GM10266 (cell line): ENCODE data around the gene SETMAR.
"Not testable (repeated sequence)": the region's sequence is repeated elsewhere in the genome, so short reads cannot be mapped to it uniquely, and the experiment has no call there.

Source experiments
- DNase-seq: peaks from one replicate; pipeline ENCODE4 v3.0.0; 2012; ENCODE audit errors: extremely low spot score
- CTCF ChIP-seq: IDR thresholded peaks from 2 replicates; pipeline ENCODE4 v1.5.1; 2012; ENCODE audit warnings: mild to moderate bottlenecking, low read depth; ENCODE audit not compliant: control insufficient read depth, insufficient read depth; ENCODE audit errors: missing control alignments

The SETMAR gene

DNA sequence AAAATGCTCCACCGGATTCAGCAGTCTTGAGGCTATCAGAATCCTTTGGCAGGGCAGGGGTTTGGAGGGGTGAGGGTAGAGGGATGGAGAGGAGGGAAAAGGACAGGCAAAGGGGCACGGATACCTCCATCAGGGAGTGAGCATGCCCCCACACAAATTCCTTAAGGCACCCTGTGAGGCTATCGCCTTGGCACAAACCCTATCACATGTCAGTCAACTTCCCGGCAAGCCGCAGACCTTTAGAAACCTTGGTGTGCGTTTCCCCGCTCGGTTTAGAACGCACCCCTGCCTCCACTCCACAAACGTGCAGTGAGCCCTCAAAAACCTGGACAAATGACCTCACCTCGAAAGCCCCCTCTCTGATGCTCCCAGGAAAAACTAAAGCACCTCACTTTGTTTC, 422 bp upstream of the SETMAR start:
- DNase-seq = no peak
- no peak for TF ChIP-seq CTCF

DNA sequence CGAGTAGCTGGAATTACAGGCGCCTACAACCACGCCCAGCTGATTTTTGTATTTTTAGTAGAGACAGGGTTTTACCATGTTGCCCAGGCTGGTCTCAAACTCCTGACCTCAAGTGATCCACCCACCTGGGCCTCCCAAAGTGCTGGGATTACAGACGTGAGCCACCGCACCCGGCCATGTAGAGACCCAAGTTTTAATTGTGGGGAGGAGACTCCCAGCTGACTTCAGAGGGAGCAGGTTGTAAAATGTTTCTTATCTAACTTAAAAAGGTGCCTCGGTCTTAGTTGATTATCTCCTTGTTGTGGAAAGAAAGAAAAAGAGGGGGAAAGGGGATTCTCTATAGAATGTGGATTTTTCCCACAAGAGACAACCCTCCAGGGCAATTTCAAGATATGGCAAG, 2.0 kb downstream of the SETMAR start:
- not testable (repeated sequence) for DNase-seq

DNA sequence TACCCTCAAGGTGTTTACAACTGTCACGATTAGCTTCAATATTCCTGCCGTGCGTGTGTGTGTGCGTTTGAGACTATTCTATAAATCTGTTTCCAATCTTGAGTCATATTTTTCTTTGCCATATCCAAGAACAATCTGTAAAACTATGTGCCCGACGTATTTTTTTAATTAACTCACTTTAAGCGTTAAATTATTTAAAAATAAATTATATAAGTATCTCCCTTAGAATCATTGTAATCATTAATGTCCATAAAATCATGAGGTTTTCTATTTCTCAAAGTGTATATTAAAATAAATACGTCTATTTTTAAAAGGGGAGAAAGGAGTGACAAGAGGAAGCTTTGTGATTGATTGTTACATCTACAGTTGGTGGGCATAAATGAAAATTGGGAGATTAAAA, 2.9 kb downstream of the SETMAR start:
- TF ChIP-seq CTCF = no peak
- DNase-seq = no peak

- no peak for TF ChIP-seq CTCF
- DNase-seq = no peak
These were observed 3.7 kb downstream of the SETMAR start for GRCh38 chr3:4306860-4307259.

GRCh38 chr3:4309491-4310128, 6.4 kb downstream of the SETMAR start:
- no peak for TF ChIP-seq CTCF
- no peak for DNase-seq

DNA sequence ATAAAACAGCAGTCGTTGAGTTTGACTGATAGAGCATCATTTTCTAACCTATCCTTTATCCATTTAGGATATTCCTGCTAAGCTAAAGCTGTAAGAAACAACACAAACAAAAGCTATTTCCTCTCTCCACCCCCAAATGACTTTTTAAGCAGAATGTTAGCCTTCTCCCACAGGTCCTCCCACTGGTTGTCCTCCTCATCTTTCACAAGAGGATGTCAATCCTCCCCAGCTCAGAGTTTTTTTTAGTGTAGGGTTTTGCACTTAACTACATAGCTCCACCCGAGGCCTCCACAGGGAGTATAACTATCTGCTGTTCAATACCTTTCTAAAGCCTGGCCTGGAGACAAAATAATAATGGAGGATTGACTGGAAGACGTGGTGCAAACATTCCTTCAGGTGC, 7.8 kb downstream of the SETMAR start:
- no peak for DNase-seq
- TF ChIP-seq CTCF = no peak

GRCh38 chr3:4311496-4311895, 8.3 kb downstream of the SETMAR start:
- DNase-seq = no peak
- no peak for TF ChIP-seq CTCF

GRCh38 chr3:4313606-4314293, 10.6 kb downstream of the SETMAR start:
- no peak for DNase-seq
- TF ChIP-seq CTCF = no peak
